HCT116 (cell line): ENCODE data around the gene NRCAM. TPM values are rescaled to one million over a fixed set of nuclear protein-coding genes. Genes with fewer than 3 reads are reported as not detected.

Experiments
- ATAC-seq: fragments of 200-7000 bp; cut with Tn5 transposase; 2 replicates; pipeline ENCODE4 v1.9.1; 2020; ENCODE audit warnings: mild to moderate bottlenecking, moderate library complexity
- BruUV-seq: library from RNA; stranded (reverse); fragments of 400-500 nt; replicated peaks from 2 replicates; lab custom pipeline; 2021; lab: Mats Ljungman, UMichigan
- CTCF ChIA-PET: fragments of 300-600 bp; sonication (Branson Sonifier 250); formaldehyde crosslinking; loops from one replicate; lab custom pipeline; 2021; ENCODE audit warnings: antibody characterized with exemption; lab: Charles Lee
- POLR2A ChIA-PET: fragments of 300-600, 350-600 bp; sonication (Branson Sonifier 250); formaldehyde crosslinking; loops from one replicate; lab custom pipeline; 2021; ENCODE audit warnings: antibody characterized with exemption; lab: Charles Lee
- RAD21 ChIA-PET, 2 experiments: fragments of 300-600 bp; sonication (Branson Sonifier 250); formaldehyde crosslinking; loops; one replicate each; lab custom pipeline; 2023; ENCODE audit warnings: low total read pairs in 2 of 2; ENCODE audit not compliant: uncharacterized antibody in 2 of 2, unreplicated experiment in 2 of 2, low non-redundant PET in 1 of 2; lab: Charles Lee
- DNase-seq: peaks from one replicate; pipeline ENCODE4 v3.0.0-alpha.2; 2010; ENCODE audit warnings: low read depth, low spot score
- H2AFZ ChIP-seq: fragments of 200-600 bp; shearing (Covaris generic), sonication (generic); 2 replicates; pipeline ENCODE4 v1.6.1; 2017; ENCODE audit warnings: low read depth, mixed run types, mixed read lengths, antibody characterized with exemption, low read length; ENCODE audit not compliant: poor library complexity, severe bottlenecking
- H3K27ac ChIP-seq: 2 replicates; pipeline ENCODE4 v1.5.1; 2012; ENCODE audit warnings: low read depth, low read length
- H3K27me3 ChIP-seq: fragments of 200-600 bp; sonication (generic); 2 replicates; pipeline ENCODE4 v1.6.1; 2016; ENCODE audit warnings: mixed run types, low read length, mixed read lengths; ENCODE audit not compliant: insufficient read depth
- H3K36me3 ChIP-seq, 2 experiments: fragments of 200-500 bp in 1 of 2; fragments of 200-600 bp in 1 of 2; sonication (Bioruptor generic) in 1 of 2; sonication (generic) in 1 of 2; 2 replicates each; pipeline versions ENCODE4 v1.5.1 to v1.6.1; 2014 to 2016; ENCODE audit warnings: low read length in 2 of 2, inconsistent platforms in 1 of 2, mixed read lengths in 1 of 2, mixed run types in 1 of 2; ENCODE audit not compliant: insufficient read depth in 2 of 2, control insufficient read depth in 1 of 2
- H3K4me1 ChIP-seq, 2 experiments: fragments of 200-600 bp in 1 of 2; sonication (generic) in 1 of 2; 2 replicates each; pipeline versions ENCODE4 v1.5.1 to v1.6.1; 2012 to 2017; ENCODE audit warnings: low read length in 2 of 2, inconsistent platforms in 1 of 2, mild to moderate bottlenecking in 1 of 2, mixed read lengths in 1 of 2, mixed run types in 1 of 2, moderate library complexity in 1 of 2; ENCODE audit not compliant: insufficient read depth in 2 of 2, control insufficient read depth in 1 of 2
- H3K4me2 ChIP-seq: fragments of 200-600 bp; sonication (generic); 2 replicates; pipeline ENCODE4 v1.6.1; 2017; ENCODE audit warnings: mixed run types, low read length, mixed read lengths
- H3K4me3 ChIP-seq, 2 experiments: fragments of 200-600 bp in 1 of 2; sonication (generic) in 1 of 2; replicated peaks in 1 of 2; 2 replicates each; pipeline ENCODE4 v1.5.1; 2011 to 2016; ENCODE audit warnings: low read length in 2 of 2, control low read depth in 1 of 2, low read depth in 1 of 2, mild to moderate bottlenecking in 1 of 2, mixed read lengths in 1 of 2, mixed run types in 1 of 2
- H3K79me2 ChIP-seq: fragments of 200-600 bp; sonication (generic); 2 replicates; pipeline ENCODE4 v1.6.1; 2017; ENCODE audit warnings: mild to moderate bottlenecking, mixed run types, low read length, moderate library complexity, mixed read lengths; ENCODE audit not compliant: insufficient read depth
- H3K9ac ChIP-seq: fragments of 200-600 bp; sonication (generic); 2 replicates; pipeline ENCODE4 v1.6.1; 2016; ENCODE audit warnings: low read length, mixed read lengths
- H3K9me2 ChIP-seq: fragments of 200-600 bp; sonication (generic), shearing (Covaris generic); 2 replicates; pipeline ENCODE4 v1.6.1; 2017; ENCODE audit warnings: mixed run types, mild to moderate bottlenecking, moderate library complexity; ENCODE audit not compliant: insufficient read depth
- H3K9me3 ChIP-seq, 2 experiments: fragments of 200-500 bp in 1 of 2; fragments of 200-600 bp in 1 of 2; sonication (Bioruptor generic) in 1 of 2; sonication (generic) in 1 of 2; 2 replicates each; pipeline ENCODE4 v1.6.1; 2014 to 2017; ENCODE audit warnings: low read length in 2 of 2, mixed read lengths in 2 of 2, inconsistent platforms in 1 of 2, low read depth in 1 of 2, mild to moderate bottlenecking in 1 of 2, mixed run types in 1 of 2, moderate library complexity in 1 of 2; ENCODE audit not compliant: control insufficient read depth in 1 of 2, insufficient read depth in 1 of 2
- H4K20me1 ChIP-seq: fragments of 200-600 bp; sonication (generic), shearing (Covaris generic); 2 replicates; pipeline ENCODE4 v1.6.1; 2017; ENCODE audit warnings: mixed run types, mild to moderate bottlenecking, moderate library complexity; ENCODE audit not compliant: insufficient read depth
- CBX3 ChIP-seq: IDR thresholded peaks from 2 replicates; pipeline ENCODE4 v1.6.1; 2012; ENCODE audit warnings: low read depth
- EGR1 ChIP-seq: IDR thresholded peaks from 2 replicates; pipeline ENCODE4 v1.6.1; 2012; ENCODE audit warnings: low read depth
- ELF1 ChIP-seq: IDR thresholded peaks from 2 replicates; pipeline ENCODE4 v1.6.1; 2012; ENCODE audit warnings: low read depth, borderline replicate concordance
- EZH2 ChIP-seq: fragments of 200-600 bp; sonication (generic); IDR thresholded peaks from 2 replicates; pipeline ENCODE4 v1.6.1; 2017; ENCODE audit warnings: antibody characterized with exemption, mixed run types
- EZH2phosphoT487 ChIP-seq: fragments of 200-600 bp; IDR thresholded peaks from 2 replicates; pipeline ENCODE4 v1.6.1; 2018; ENCODE audit warnings: antibody characterized with exemption, borderline replicate concordance
- FOSL1 ChIP-seq: IDR thresholded peaks from 2 replicates; pipeline ENCODE4 v1.6.1; 2012; ENCODE audit warnings: low read depth
- JUND ChIP-seq: IDR thresholded peaks from 2 replicates; pipeline ENCODE4 v1.6.1; 2012
- POLR2A ChIP-seq: IDR thresholded peaks from 2 replicates; pipeline ENCODE4 v1.7.0; 2011; ENCODE audit warnings: borderline replicate concordance; ENCODE audit not compliant: insufficient read depth, insufficient read length; ENCODE audit errors: extremely low read depth
- POLR2AphosphoS5 ChIP-seq: IDR thresholded peaks from 2 replicates; pipeline ENCODE4 v1.6.1; 2011; ENCODE audit warnings: mild to moderate bottlenecking, low read depth, low read length, moderate library complexity
- RAD21 ChIP-seq: IDR thresholded peaks from 2 replicates; pipeline ENCODE4 v1.6.1; 2012; ENCODE audit warnings: low read depth, mild to moderate bottlenecking
- SIN3A ChIP-seq: IDR thresholded peaks from 2 replicates; pipeline ENCODE4 v1.6.1; 2012; ENCODE audit warnings: low read depth
- SP1 ChIP-seq: IDR thresholded peaks from 2 replicates; pipeline ENCODE4 v1.6.1; 2012; ENCODE audit warnings: low read depth
- TCF7L2 ChIP-seq: IDR thresholded peaks from 2 replicates; pipeline ENCODE4 v1.7.0; 2011; ENCODE audit warnings: borderline replicate concordance, inconsistent platforms; ENCODE audit not compliant: insufficient read depth, insufficient read length; ENCODE audit errors: extremely low read depth
- ZFX ChIP-seq: fragments of 450-650 bp; IDR thresholded peaks from 2 replicates; pipeline ENCODE4 v1.6.1; 2017
- ZNF274 ChIP-seq: fragments of 200-500 bp; sonication (Bioruptor generic); IDR thresholded peaks from 2 replicates; pipeline ENCODE4 v1.6.1; 2014; ENCODE audit warnings: mild to moderate bottlenecking, low read depth, low read length, inconsistent platforms
- intact Hi-C: fragments of 100-400 bp; cut with micrococcal nuclease; formaldehyde crosslinking; loops from 2 replicates; pipeline ENCODE4 v1.10.0; 2022
- total RNA-seq: library from RNA; stranded (reverse); gene quantifications from one replicate; pipeline ENCODE4 v1.2.1, GENCODE V29; 2021; ENCODE audit not compliant: unreplicated experiment
- TF ChIP-seq, protein P1 (sequence below), 3 experiments: fragments of 200-600 bp in 1 of 3; sonication (generic) in 1 of 3; IDR thresholded peaks in 2 of 3; conservative IDR thresholded peaks in 1 of 3; 2 replicates each; pipeline ENCODE4 v1.5.1; 2012 to 2017; ENCODE audit warnings: low read depth in 2 of 3, low read length in 2 of 3, antibody characterized with exemption in 1 of 3, borderline replicate concordance in 1 of 3, control low read depth in 1 of 3, mild to moderate bottlenecking in 1 of 3, mixed read lengths in 1 of 3, mixed run types in 1 of 3, moderate library complexity in 1 of 3; ENCODE audit not compliant: insufficient read depth in 1 of 3
- TF ChIP-seq, protein P2 (sequence below): IDR thresholded peaks from 2 replicates; pipeline ENCODE4 v1.6.1; 2012
- TF ChIP-seq, protein P3 (sequence below): IDR thresholded peaks from 2 replicates; pipeline ENCODE4 v1.6.1; 2012
- TF ChIP-seq, protein P4 (sequence below): IDR thresholded peaks from 2 replicates; pipeline ENCODE4 v1.6.1; 2011; ENCODE audit warnings: mild to moderate bottlenecking, low read length, moderate library complexity; ENCODE audit not compliant: insufficient replicate concordance; ENCODE audit errors: extremely low read depth

NRCAM gene
- total RNA-seq, 1 experiment from 2014 or later = 0.15 TPM

DNA sequence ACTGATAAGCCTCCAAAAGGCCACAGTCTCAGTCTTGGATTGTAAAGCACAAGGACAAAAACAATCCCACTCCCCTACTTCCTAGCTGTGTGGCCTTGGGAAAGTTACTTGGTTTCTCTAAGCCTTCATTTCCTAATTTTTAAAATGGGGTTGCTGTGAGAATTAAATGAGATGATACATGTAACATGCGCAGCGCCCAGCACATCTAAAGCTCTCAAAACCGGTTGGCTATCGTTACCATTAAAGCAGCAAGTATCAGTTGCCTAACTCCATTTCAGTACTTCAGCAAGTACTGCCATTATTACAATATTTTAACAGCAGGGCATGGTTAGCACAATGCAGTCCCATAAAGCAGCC is 1.9 kb downstream of the NRCAM start:
- DNase-seq (no peak), ATAC-seq (no peak)
- RAD21 ChIA-PET = no interaction called here
- CTCF ChIA-PET = no interaction called here
- no peaks in the 10 kb centered on the region for H3K36me3 ChIP-seq
- POLR2A ChIA-PET = no interaction called here
- H3K4me3 ChIP-seq = no peak overlapping the region
- intact Hi-C loops = no loop called here
- TF ChIP-seq POLR2AphosphoS5 = no peak
- 0 out of 2 replicates have a peak, but pooled peaks cover 5% of the 10 kb centered on the region for H3K27me3 ChIP-seq
- no peaks in the 10 kb centered on the region for H3K4me1 ChIP-seq
- BruUV-seq = no TSS peak
- no peak overlapping the region for H2AFZ ChIP-seq
- H3K9ac ChIP-seq = no peak overlapping the region
- no peaks in the 10 kb centered on the region for H3K79me2 ChIP-seq
- H3K4me2 ChIP-seq = no peak overlapping the region
- no peaks in the 10 kb centered on the region for H3K9me2 ChIP-seq
- no peaks in the 10 kb centered on the region for H4K20me1 ChIP-seq
- no peak overlapping the region for H3K27ac ChIP-seq
- H3K9me3 ChIP-seq = no peaks in the 10 kb centered on the region

DNA sequence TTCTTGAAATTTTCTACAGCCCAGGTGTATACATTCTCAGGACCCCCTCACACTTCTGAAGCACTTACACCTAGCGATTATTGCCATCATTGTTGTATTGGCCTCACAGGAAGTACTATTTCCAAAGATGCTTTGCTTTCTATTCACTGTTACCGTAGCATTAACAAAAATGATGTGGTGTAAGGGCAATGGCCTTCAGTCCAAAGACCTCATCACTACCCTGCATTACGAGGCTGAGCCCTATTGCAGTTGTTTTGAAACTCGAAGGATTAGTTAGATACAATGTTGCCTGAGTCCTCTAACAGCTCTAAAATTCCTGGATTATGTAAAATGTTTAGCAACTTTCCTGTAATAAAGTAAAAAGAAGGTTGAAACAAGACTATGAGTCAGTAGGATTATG is 2.9 kb downstream of the NRCAM start:
- ATAC-seq = no peak
- no peak overlapping the region for H3K4me3 ChIP-seq
- no peak for TF ChIP-seq EZH2
- no peak for TF ChIP-seq JUND
- TF ChIP-seq EZH2phosphoT487 = no peak
- no peak for TF ChIP-seq ELF1
- no peak for TF ChIP-seq FOSL1
- TF ChIP-seq POLR2A = no peak
- TF ChIP-seq RAD21 = no peak
- TF ChIP-seq, protein P1, sequence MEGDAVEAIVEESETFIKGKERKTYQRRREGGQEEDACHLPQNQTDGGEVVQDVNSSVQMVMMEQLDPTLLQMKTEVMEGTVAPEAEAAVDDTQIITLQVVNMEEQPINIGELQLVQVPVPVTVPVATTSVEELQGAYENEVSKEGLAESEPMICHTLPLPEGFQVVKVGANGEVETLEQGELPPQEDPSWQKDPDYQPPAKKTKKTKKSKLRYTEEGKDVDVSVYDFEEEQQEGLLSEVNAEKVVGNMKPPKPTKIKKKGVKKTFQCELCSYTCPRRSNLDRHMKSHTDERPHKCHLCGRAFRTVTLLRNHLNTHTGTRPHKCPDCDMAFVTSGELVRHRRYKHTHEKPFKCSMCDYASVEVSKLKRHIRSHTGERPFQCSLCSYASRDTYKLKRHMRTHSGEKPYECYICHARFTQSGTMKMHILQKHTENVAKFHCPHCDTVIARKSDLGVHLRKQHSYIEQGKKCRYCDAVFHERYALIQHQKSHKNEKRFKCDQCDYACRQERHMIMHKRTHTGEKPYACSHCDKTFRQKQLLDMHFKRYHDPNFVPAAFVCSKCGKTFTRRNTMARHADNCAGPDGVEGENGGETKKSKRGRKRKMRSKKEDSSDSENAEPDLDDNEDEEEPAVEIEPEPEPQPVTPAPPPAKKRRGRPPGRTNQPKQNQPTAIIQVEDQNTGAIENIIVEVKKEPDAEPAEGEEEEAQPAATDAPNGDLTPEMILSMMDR (IDR thresholded peaks at IDR 0.05 in 2 of 3, conservative IDR thresholded peaks at IDR 0.05 in 1 of 3; ENCODE audit: borderline replicate concordance in 1 of 3, insufficient read depth in 1 of 3, low read depth in 2 of 3, low read length in 2 of 3) = no peak
- no peak for TF ChIP-seq EGR1
- TF ChIP-seq SIN3A = no peak
- TF ChIP-seq ZFX = no peak
- no peak for TF ChIP-seq POLR2AphosphoS5
- TF ChIP-seq ZNF274 = no peak
- TF ChIP-seq SP1 = no peak
- TF ChIP-seq, protein P2, sequence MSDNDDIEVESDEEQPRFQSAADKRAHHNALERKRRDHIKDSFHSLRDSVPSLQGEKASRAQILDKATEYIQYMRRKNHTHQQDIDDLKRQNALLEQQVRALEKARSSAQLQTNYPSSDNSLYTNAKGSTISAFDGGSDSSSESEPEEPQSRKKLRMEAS = no peak
- TF ChIP-seq, protein P3, sequence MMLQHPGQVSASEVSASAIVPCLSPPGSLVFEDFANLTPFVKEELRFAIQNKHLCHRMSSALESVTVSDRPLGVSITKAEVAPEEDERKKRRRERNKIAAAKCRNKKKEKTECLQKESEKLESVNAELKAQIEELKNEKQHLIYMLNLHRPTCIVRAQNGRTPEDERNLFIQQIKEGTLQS = no peak
- TF ChIP-seq TCF7L2 = no peak
- TF ChIP-seq, protein P4, sequence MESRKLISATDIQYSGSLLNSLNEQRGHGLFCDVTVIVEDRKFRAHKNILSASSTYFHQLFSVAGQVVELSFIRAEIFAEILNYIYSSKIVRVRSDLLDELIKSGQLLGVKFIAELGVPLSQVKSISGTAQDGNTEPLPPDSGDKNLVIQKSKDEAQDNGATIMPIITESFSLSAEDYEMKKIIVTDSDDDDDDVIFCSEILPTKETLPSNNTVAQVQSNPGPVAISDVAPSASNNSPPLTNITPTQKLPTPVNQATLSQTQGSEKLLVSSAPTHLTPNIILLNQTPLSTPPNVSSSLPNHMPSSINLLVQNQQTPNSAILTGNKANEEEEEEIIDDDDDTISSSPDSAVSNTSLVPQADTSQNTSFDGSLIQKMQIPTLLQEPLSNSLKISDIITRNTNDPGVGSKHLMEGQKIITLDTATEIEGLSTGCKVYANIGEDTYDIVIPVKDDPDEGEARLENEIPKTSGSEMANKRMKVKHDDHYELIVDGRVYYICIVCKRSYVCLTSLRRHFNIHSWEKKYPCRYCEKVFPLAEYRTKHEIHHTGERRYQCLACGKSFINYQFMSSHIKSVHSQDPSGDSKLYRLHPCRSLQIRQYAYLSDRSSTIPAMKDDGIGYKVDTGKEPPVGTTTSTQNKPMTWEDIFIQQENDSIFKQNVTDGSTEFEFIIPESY = no peak
- no peak for TF ChIP-seq CBX3
- TF ChIP-seq, all 23 proteins: peak for 0
- no TSS peak for BruUV-seq
- CTCF ChIA-PET = no interaction called here
- POLR2A ChIA-PET = no interaction called here
- Histone ChIP-seq H3K9ac (no peak overlapping the region), H3K27ac (no peak overlapping the region), H3K4me1 (no peaks in the 10 kb centered on the region), H3K9me2 (no peaks in the 10 kb centered on the region), H3K4me2 (no peak overlapping the region), H3K36me3 (no peaks in the 10 kb centered on the region), H3K79me2 (no peaks in the 10 kb centered on the region), H3K9me3 (no peaks in the 10 kb centered on the region), H2AFZ (no peak overlapping the region), H4K20me1 (no peaks in the 10 kb centered on the region), H3K27me3 (0 out of 2 replicates have a peak, but pooled peaks cover 5% of the 10 kb centered on the region)
- RAD21 ChIA-PET = no interaction called here
- no peak for DNase-seq
- intact Hi-C loops = no loop called here
